Measurements from ENCODE around the gene DLG2.

- TF ChIP-seq CTCF (IDR thresholded peaks at IDR 0.05) = no peak
- TF ChIP-seq ZFX (IDR thresholded peaks at IDR 0.05; ENCODE audit: borderline replicate concordance) = no peak
These were observed 978.7 kb downstream of the DLG2 start for GRCh38 chr11:84648471-84648870.

Measured in 22Rv1 (cell line).